HFF-Myc (cell line): ENCODE measurements around the gene SYNDIG1.

Experiments
- DNase-seq: peaks from one replicate; pipeline ENCODE4 v3.0.0-alpha.2; 2011; ENCODE audit warnings: low read depth; ENCODE audit errors: extremely low read depth
- H3K4me3 ChIP-seq: replicated peaks from 2 replicates; pipeline ENCODE4 v1.5.1; 2011; ENCODE audit warnings: low read depth, mild to moderate bottlenecking, control low read depth, low read length
- TF ChIP-seq, protein P1 (sequence below): IDR thresholded peaks from 2 replicates; pipeline ENCODE4 v1.5.1; 2012; ENCODE audit warnings: mild to moderate bottlenecking, low read depth, low read length, control low read depth; ENCODE audit errors: missing control alignments

SYNDIG1 gene

DNA sequence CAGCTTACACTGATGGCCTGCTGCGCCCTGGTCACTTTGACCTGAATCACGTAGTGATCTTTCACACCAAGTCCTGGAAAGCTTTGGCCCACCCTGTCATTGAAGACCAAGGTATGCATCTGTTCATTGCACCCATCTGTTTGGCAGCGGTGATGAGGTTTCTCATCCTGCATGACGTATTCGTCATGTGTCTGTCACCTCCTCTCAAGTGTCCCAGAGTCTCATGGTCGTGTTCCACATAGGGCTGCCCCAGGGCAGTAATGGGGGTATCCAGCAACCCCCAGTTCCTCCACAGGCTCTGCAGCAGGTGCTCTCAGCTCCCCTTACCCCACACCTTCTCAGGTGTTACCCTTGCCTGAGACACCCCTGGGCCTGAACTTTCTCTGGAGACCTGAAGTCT lies 104.1 kb downstream of the SYNDIG1 start:
- H3K4me3 ChIP-seq = no peak overlapping the region
- no peak for DNase-seq
- TF ChIP-seq, protein P1, sequence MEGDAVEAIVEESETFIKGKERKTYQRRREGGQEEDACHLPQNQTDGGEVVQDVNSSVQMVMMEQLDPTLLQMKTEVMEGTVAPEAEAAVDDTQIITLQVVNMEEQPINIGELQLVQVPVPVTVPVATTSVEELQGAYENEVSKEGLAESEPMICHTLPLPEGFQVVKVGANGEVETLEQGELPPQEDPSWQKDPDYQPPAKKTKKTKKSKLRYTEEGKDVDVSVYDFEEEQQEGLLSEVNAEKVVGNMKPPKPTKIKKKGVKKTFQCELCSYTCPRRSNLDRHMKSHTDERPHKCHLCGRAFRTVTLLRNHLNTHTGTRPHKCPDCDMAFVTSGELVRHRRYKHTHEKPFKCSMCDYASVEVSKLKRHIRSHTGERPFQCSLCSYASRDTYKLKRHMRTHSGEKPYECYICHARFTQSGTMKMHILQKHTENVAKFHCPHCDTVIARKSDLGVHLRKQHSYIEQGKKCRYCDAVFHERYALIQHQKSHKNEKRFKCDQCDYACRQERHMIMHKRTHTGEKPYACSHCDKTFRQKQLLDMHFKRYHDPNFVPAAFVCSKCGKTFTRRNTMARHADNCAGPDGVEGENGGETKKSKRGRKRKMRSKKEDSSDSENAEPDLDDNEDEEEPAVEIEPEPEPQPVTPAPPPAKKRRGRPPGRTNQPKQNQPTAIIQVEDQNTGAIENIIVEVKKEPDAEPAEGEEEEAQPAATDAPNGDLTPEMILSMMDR = no peak

- no peak overlapping the region for H3K4me3 ChIP-seq
- DNase-seq = no peak
- TF ChIP-seq, protein P1 = no peak
These were observed 104.9 kb downstream of the SYNDIG1 start for GRCh38 chr20:24574307-24574706.

GRCh38 chr20:24574797-24575196 lies 105.4 kb downstream of the SYNDIG1 start:
- TF ChIP-seq, protein P1 = no peak
- no peak overlapping the region for H3K4me3 ChIP-seq
- DNase-seq = no peak

DNA sequence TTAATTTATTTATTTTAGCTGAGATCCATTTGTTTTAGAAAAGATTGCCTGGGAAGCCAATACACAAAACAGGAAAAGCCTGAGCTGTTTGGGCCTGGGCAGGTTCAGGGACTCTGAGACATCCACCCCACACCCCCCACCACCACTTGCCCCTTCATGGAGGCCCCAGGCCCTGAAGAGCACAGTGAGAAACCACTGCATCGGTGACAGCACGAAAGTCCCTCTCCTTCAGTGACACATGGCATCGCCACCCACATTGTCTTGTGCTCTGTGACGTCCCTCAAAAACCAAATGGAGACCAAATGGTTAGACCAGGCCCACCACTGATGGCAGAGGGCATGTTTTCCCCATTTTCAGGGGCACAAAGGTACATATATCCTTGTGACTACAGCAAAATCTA lies 106.4 kb downstream of the SYNDIG1 start:
- DNase-seq = no peak
- H3K4me3 ChIP-seq = no peak overlapping the region
- TF ChIP-seq, protein P1 = no peak

DNA sequence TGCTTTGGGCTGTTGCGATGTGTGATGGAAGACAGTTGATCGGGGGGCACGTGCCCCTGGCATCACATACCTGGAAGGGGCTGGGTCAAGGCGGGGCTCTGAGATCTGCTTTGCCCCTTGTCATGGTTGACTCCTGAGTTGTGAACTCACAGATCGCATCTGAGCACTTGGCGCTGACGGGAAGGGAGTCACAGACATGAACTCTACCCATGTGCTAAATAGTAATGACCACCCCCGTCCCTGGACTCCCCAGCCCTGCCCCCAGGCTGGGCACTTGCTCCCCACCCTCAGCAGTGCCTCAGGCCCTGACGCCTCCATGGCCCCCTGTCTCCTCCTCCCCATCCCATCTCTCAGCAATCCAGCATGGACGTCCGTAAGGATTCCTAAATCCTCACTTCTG lies 107.0 kb downstream of the SYNDIG1 start:
- TF ChIP-seq, protein P1 = no peak
- no peak overlapping the region for H3K4me3 ChIP-seq
- DNase-seq = no peak

- TF ChIP-seq, protein P1 = no peak
- no peak overlapping the region for H3K4me3 ChIP-seq
- DNase-seq = no peak
These were observed 108.0 kb downstream of the SYNDIG1 start for GRCh38 chr20:24577271-24577909.
